ENCODE data around the gene KRT4. TPM values are rescaled to one million over a fixed set of nuclear protein-coding genes. Genes with fewer than 3 reads are reported as not detected.

KRT4 gene
- total RNA-seq, 2 experiments from 2014 or later = not detected

DNA sequence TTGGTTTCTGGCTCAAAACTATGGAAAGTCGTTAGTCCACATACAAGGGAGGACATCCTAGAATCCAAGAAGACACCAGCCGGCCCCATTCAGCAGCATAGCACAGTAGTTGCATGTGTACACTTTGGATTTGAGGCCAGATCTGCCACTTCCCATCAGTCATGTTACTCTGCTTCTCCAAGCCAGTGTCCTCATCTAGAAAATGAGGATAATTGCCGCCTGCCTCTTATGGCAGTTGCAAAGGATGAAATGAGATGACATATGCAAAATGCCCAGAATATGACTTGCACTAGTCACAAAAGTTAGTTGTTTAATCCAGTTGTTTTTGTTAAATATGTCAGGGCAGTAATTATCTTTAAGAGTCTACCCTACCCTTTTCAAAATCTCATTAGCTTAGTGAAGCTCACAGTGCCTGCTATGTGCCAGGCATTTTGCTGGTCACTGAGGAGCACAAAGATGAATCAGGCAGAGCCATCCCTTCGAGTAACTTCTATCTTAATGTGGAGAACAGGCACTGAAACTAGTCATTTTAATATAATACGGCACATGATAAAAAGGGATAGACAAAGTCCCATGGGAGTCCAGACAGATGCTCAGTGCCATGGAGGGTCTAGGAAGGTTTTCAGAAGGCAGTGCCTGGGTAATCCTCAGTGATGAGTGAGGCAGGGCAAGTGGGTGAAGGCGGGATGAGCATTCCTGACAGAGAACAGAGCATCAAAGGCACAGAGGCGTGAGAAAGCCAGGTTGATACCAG, 30.2 kb downstream of the KRT4 start:
- Histone ChIP-seq H3K4me1 (ENCODE audit: insufficient read depth, low read length, poor library complexity, severe bottlenecking) (no peaks in the 10 kb centered on the region), H3K4me3 (ENCODE audit: low read depth, low read length, poor library complexity, severe bottlenecking) (no peak overlapping the region), H3K27ac (ENCODE audit: low read depth, low read length, poor library complexity, severe bottlenecking) (no peak overlapping the region), H3K79me2 (ENCODE audit: insufficient read depth, low read depth, low read length) (no peaks in the 10 kb centered on the region), H3K4me2 (ENCODE audit: low read length) (no peak overlapping the region), H3K9me3 (ENCODE audit: low read length) (no peaks in the 10 kb centered on the region), H3K9me2 (ENCODE audit: insufficient read depth, low read length) (no peaks in the 10 kb centered on the region), H4K20me1 (ENCODE audit: insufficient read depth, low read length) (no peaks in the 10 kb centered on the region; the same call in 1 of the 2 replicates), H2AFZ (ENCODE audit: low read length) (no peak overlapping the region), H3K36me3 (ENCODE audit: insufficient read depth, low read length) (no peaks in the 10 kb centered on the region)
- ChIA-PET POLR2A (no interaction called here), CTCF (ENCODE audit: unreplicated experiment) (no interaction called here)
- intact Hi-C loops (cut with micrococcal nuclease; ENCODE audit: unreplicated experiment) = no loop called here
- no peak for DNase-seq (ENCODE audit: low spot score)
- BruUV-seq (replicated peaks) = no TSS peak
- no peak for TF ChIP-seq CTCF (conservative IDR thresholded peaks at IDR 0.05; ENCODE audit: low read length)
- no peak for TF ChIP-seq EZH2phosphoT487 (IDR thresholded peaks at IDR 0.05; ENCODE audit: borderline replicate concordance, low read depth, low read length)

- H3K4me3 ChIP-seq (ENCODE audit: low read depth, low read length, poor library complexity, severe bottlenecking) = no peak overlapping the region
- H3K9me3 ChIP-seq (ENCODE audit: low read length) = no peaks in the 10 kb centered on the region
- no peaks in the 10 kb centered on the region for H3K79me2 ChIP-seq (ENCODE audit: insufficient read depth, low read depth, low read length)
- TF ChIP-seq CTCF (conservative IDR thresholded peaks at IDR 0.05; ENCODE audit: low read length) (no peak), EZH2phosphoT487 (IDR thresholded peaks at IDR 0.05; ENCODE audit: borderline replicate concordance, low read depth, low read length) (no peak)
- no TSS peak for BruUV-seq (replicated peaks)
- no peaks in the 10 kb centered on the region for H3K36me3 ChIP-seq (ENCODE audit: insufficient read depth, low read length)
- DNase-seq (ENCODE audit: low spot score) = no peak
- no peak overlapping the region for H3K4me2 ChIP-seq (ENCODE audit: low read length)
- intact Hi-C loops (cut with micrococcal nuclease; ENCODE audit: unreplicated experiment) = no loop called here
- H4K20me1 ChIP-seq (ENCODE audit: insufficient read depth, low read length) = no peaks in the 10 kb centered on the region; the same call in 1 of the 2 replicates
- ChIA-PET CTCF (ENCODE audit: unreplicated experiment) (no interaction called here), POLR2A (no interaction called here)
- H3K9me2 ChIP-seq (ENCODE audit: insufficient read depth, low read length) = no peaks in the 10 kb centered on the region
- no peak overlapping the region for H2AFZ ChIP-seq (ENCODE audit: low read length)
- no peaks in the 10 kb centered on the region for H3K4me1 ChIP-seq (ENCODE audit: insufficient read depth, low read length, poor library complexity, severe bottlenecking)
- H3K27ac ChIP-seq (ENCODE audit: low read depth, low read length, poor library complexity, severe bottlenecking) = no peak overlapping the region
Measured at GRCh38 chr12:52782502-52782901, 31.4 kb downstream of the KRT4 start.

GRCh38 chr12:52781399-52782082, 32.4 kb downstream of the KRT4 start:
- Histone ChIP-seq H3K36me3 (ENCODE audit: insufficient read depth, low read length) (no peaks in the 10 kb centered on the region), H3K4me1 (ENCODE audit: insufficient read depth, low read length, poor library complexity, severe bottlenecking) (no peaks in the 10 kb centered on the region), H3K27ac (ENCODE audit: low read depth, low read length, poor library complexity, severe bottlenecking) (no peak overlapping the region), H3K9me2 (ENCODE audit: insufficient read depth, low read length) (no peaks in the 10 kb centered on the region), H4K20me1 (ENCODE audit: insufficient read depth, low read length) (no peaks in the 10 kb centered on the region; the same call in 1 of the 2 replicates), H3K79me2 (ENCODE audit: insufficient read depth, low read depth, low read length) (no peaks in the 10 kb centered on the region), H3K4me2 (ENCODE audit: low read length) (no peak overlapping the region), H2AFZ (ENCODE audit: low read length) (no peak overlapping the region), H3K9me3 (ENCODE audit: low read length) (no peaks in the 10 kb centered on the region), H3K4me3 (ENCODE audit: low read depth, low read length, poor library complexity, severe bottlenecking) (no peak overlapping the region)
- intact Hi-C loops (cut with micrococcal nuclease; ENCODE audit: unreplicated experiment) = no loop called here
- ChIA-PET POLR2A (interaction anchor here (0.5 to 1.0 kb wide), 2 partner anchors 211 to 447 kb away, joined by 3 read pairs; no protein-coding TSS in a partner anchor), CTCF (ENCODE audit: unreplicated experiment) (no interaction called here)
- BruUV-seq (replicated peaks) = no TSS peak
- no peak for TF ChIP-seq EZH2phosphoT487 (IDR thresholded peaks at IDR 0.05; ENCODE audit: borderline replicate concordance, low read depth, low read length)
- no peak for TF ChIP-seq CTCF (conservative IDR thresholded peaks at IDR 0.05; ENCODE audit: low read length)
- no peak for DNase-seq (ENCODE audit: low spot score)
